ENCODE data around the gene PLCB2.

The PLCB2 gene

DNA sequence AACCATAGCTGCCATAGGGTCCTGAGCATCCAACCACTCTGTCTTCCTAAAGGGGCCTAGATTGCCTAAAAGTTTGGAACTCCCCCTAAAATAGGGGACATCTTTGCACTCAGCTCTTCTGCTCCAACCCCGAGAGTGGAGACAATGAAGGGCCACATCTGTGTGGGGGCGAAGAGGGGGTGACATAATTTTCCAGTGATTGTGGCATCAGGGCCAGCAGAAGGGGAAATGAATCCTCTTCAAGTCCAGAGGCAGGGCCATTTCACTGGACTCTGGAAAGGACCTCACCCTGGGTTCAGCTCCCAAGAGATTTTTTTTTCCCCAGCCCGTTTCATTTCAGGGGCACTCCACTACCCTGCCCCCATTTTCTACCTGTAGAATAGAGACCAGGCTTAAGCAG, 20.2 kb downstream of the PLCB2 start:
- Histone ChIP-seq H3K9me3 (ENCODE audit: insufficient read depth, low read length) (no peaks in the 10 kb centered on the region), H3K9ac (ENCODE audit: insufficient read length, low read depth) (no peak overlapping the region), H3K36me3 (ENCODE audit: insufficient read depth, insufficient read length, low read length) (peaks cover 5% of the 10 kb centered on the region), H3K27me3 (ENCODE audit: insufficient read depth, insufficient read length) (peaks cover 31% of the 10 kb centered on the region), H3K4me1 (ENCODE audit: insufficient read depth, insufficient read length) (peaks cover 19% of the 10 kb centered on the region), H3K4me3 (ENCODE audit: insufficient read length, low read depth) (no peak overlapping the region)
- TF ChIP-seq ZNF274 (IDR thresholded peaks at IDR 0.05; ENCODE audit: low read depth, low read length) (no peak), SUZ12 (IDR thresholded peaks at IDR 0.05; ENCODE audit: extremely low read depth, insufficient read depth, insufficient read length) (no peak), YY1 (IDR thresholded peaks at IDR 0.05; ENCODE audit: insufficient read depth, insufficient read length) (no peak)
- no peak for DNase-seq (ENCODE audit: low read depth, low spot score)

- Histone ChIP-seq H3K4me1 (ENCODE audit: insufficient read depth, insufficient read length) (peaks cover 17% of the 10 kb centered on the region), H3K9ac (ENCODE audit: insufficient read length, low read depth) (no peak overlapping the region), H3K9me3 (ENCODE audit: insufficient read depth, low read length) (no peaks in the 10 kb centered on the region), H3K4me3 (ENCODE audit: insufficient read length, low read depth) (no peak overlapping the region), H3K36me3 (ENCODE audit: insufficient read depth, insufficient read length, low read length) (peaks cover 5% of the 10 kb centered on the region), H3K27me3 (ENCODE audit: insufficient read depth, insufficient read length) (peaks cover 29% of the 10 kb centered on the region)
- no peak for TF ChIP-seq YY1 (IDR thresholded peaks at IDR 0.05; ENCODE audit: insufficient read depth, insufficient read length)
- TF ChIP-seq ZNF274 (IDR thresholded peaks at IDR 0.05; ENCODE audit: low read depth, low read length) = no peak
- TF ChIP-seq SUZ12 (IDR thresholded peaks at IDR 0.05; ENCODE audit: extremely low read depth, insufficient read depth, insufficient read length) = no peak
- DNase-seq (ENCODE audit: low read depth, low spot score) = no peak
Measured at GRCh38 chr15:40286794-40287193, 20.9 kb downstream of the PLCB2 start.

- Histone ChIP-seq H3K9me3 (ENCODE audit: insufficient read depth, low read length) (no peaks in the 10 kb centered on the region), H3K36me3 (ENCODE audit: insufficient read depth, insufficient read length, low read length) (peaks cover 5% of the 10 kb centered on the region), H3K27me3 (ENCODE audit: insufficient read depth, insufficient read length) (peaks cover 31% of the 10 kb centered on the region), H3K9ac (ENCODE audit: insufficient read length, low read depth) (peak overlapping the region; percentile 33), H3K4me3 (ENCODE audit: insufficient read length, low read depth) (no peak overlapping the region), H3K4me1 (ENCODE audit: insufficient read depth, insufficient read length) (peaks cover 17% of the 10 kb centered on the region)
- TF ChIP-seq SUZ12 (IDR thresholded peaks at IDR 0.05; ENCODE audit: extremely low read depth, insufficient read depth, insufficient read length) = no peak
- DNase-seq (ENCODE audit: low read depth, low spot score) = no peak
Measured at GRCh38 chr15:40286061-40286532, 21.6 kb downstream of the PLCB2 start.

DNA sequence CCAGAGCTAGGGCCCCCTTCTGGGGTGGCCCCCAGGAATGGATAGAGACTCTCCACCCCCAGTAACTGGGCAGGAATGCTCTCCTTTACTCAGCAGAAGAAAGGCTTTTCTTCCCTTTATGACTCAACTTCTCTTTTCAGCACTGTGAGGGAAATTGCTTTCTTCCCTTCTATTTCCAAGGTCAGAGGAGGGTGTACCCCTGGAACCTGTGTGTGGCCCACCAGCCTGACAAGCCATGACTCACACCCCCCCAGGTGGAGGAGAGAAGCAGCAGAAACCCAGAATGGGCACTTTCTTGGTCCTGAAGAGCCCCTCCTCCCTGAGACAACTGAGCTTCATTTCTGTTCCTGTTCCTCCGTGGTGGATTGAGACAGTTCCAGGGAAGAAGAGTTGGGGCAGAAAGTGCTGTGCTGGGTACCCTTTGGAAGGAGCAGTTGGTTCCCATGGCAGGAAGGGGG, 22.2 kb downstream of the PLCB2 start:
- Histone ChIP-seq H3K27me3 (ENCODE audit: insufficient read depth, insufficient read length) (peaks cover 36% of the 10 kb centered on the region), H3K36me3 (ENCODE audit: insufficient read depth, insufficient read length, low read length) (peaks cover 5% of the 10 kb centered on the region), H3K4me1 (ENCODE audit: insufficient read depth, insufficient read length) (peaks cover 17% of the 10 kb centered on the region), H3K9ac (ENCODE audit: insufficient read length, low read depth) (peak overlapping the region; percentile 33), H3K9me3 (ENCODE audit: insufficient read depth, low read length) (no peaks in the 10 kb centered on the region), H3K4me3 (ENCODE audit: insufficient read length, low read depth) (no peak overlapping the region)
- no peak for DNase-seq (ENCODE audit: low read depth, low spot score)
- TF ChIP-seq SUZ12 (IDR thresholded peaks at IDR 0.05; ENCODE audit: extremely low read depth, insufficient read depth, insufficient read length) = no peak
- TF ChIP-seq YY1 (IDR thresholded peaks at IDR 0.05; ENCODE audit: insufficient read depth, insufficient read length) = no peak
- no peak for TF ChIP-seq ZNF274 (IDR thresholded peaks at IDR 0.05; ENCODE audit: low read depth, low read length)

- Histone ChIP-seq H3K27me3 (ENCODE audit: insufficient read depth, insufficient read length) (peaks cover 37% of the 10 kb centered on the region), H3K36me3 (ENCODE audit: insufficient read depth, insufficient read length, low read length) (peaks cover 5% of the 10 kb centered on the region), H3K4me3 (ENCODE audit: insufficient read length, low read depth) (no peak overlapping the region), H3K4me1 (ENCODE audit: insufficient read depth, insufficient read length) (peaks cover 17% of the 10 kb centered on the region), H3K9me3 (ENCODE audit: insufficient read depth, low read length) (no peaks in the 10 kb centered on the region), H3K9ac (ENCODE audit: insufficient read length, low read depth) (no peak overlapping the region)
- DNase-seq (ENCODE audit: low read depth, low spot score) = no peak
- TF ChIP-seq YY1 (IDR thresholded peaks at IDR 0.05; ENCODE audit: insufficient read depth, insufficient read length) = no peak
- TF ChIP-seq SUZ12 (IDR thresholded peaks at IDR 0.05; ENCODE audit: extremely low read depth, insufficient read depth, insufficient read length) = no peak
- TF ChIP-seq ZNF274 (IDR thresholded peaks at IDR 0.05; ENCODE audit: low read depth, low read length) = no peak
Measured at GRCh38 chr15:40285151-40285550, 22.6 kb downstream of the PLCB2 start.

- Histone ChIP-seq H3K36me3 (ENCODE audit: insufficient read depth, insufficient read length, low read length) (peaks cover 5% of the 10 kb centered on the region), H3K4me3 (ENCODE audit: insufficient read length, low read depth) (peak overlapping the region; percentile 67), H3K4me1 (ENCODE audit: insufficient read depth, insufficient read length) (peaks cover 19% of the 10 kb centered on the region), H3K9ac (ENCODE audit: insufficient read length, low read depth) (peak overlapping the region; percentile 42), H3K9me3 (ENCODE audit: insufficient read depth, low read length) (no peaks in the 10 kb centered on the region), H3K27me3 (ENCODE audit: insufficient read depth, insufficient read length) (peaks cover 35% of the 10 kb centered on the region)
- no peak for DNase-seq (ENCODE audit: low read depth, low spot score)
- TF ChIP-seq YY1 (IDR thresholded peaks at IDR 0.05; ENCODE audit: insufficient read depth, insufficient read length) = no peak
- no peak for TF ChIP-seq SUZ12 (IDR thresholded peaks at IDR 0.05; ENCODE audit: extremely low read depth, insufficient read depth, insufficient read length)
- no peak for TF ChIP-seq ZNF274 (IDR thresholded peaks at IDR 0.05; ENCODE audit: low read depth, low read length)
Measured at GRCh38 chr15:40283615-40284300, 24.0 kb downstream of the PLCB2 start.

DNA sequence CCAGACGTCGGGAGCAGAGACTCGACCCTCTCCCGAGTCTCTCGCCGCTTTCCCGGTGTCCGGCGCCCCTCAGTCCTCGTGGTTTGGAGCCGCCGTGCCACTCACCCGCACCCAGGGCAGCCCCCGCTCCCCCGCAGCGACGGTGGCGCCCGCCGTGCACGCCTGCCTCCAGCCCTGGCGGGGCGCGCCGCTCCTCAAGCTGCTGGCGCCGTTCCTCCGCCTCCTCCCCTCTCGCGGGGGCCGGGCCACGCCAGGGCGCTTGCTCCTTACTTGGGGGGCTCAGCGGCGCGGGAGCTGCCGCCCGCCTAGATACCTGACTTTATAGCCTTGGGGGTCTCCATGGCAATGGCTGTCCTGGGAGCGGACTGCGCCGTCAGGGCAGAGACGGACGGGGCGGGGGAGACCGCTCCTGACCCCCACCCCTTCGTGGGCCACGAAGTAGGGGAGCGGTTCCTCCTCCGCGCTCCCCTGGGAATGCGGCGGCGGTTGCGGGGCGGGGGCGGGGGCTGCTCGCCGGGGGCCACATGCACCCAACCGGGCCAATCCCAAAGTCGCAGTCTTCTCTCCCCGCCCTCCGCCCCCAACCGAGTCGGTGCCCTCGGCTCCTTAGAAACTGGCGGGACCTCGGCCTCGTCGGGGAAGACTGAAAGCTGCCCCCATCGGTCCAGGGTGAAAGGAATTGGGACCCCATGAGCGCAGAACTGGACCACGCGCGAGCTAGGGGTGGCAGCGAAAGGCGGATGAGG, 24.7 kb downstream of the PLCB2 start, which contains the start of gene ANKRD63:
Gene ANKRD63, minus strand, starts transcription at position 196 of the 746 bp plus-strand sequence. CDS start 478 bp downstream, outside the sequence.
- Histone ChIP-seq H3K36me3 (ENCODE audit: insufficient read depth, insufficient read length, low read length) (peaks cover under 1% of the 10 kb centered on the region), H3K9ac (ENCODE audit: insufficient read length, low read depth) (peak within 1 kb of the TSS; percentile 83), H3K4me1 (ENCODE audit: insufficient read depth, insufficient read length) (peaks cover 19% of the 10 kb centered on the region), H3K27me3 (ENCODE audit: insufficient read depth, insufficient read length) (peaks cover 35% of the 10 kb centered on the region), H3K9me3 (ENCODE audit: insufficient read depth, low read length) (no peaks in the 10 kb centered on the region), H3K4me3 (ENCODE audit: insufficient read length, low read depth) (peak within 1 kb of the TSS; percentile 67)
- no peak for TF ChIP-seq ZNF274 (IDR thresholded peaks at IDR 0.05; ENCODE audit: low read depth, low read length)
- no peak for TF ChIP-seq SUZ12 (IDR thresholded peaks at IDR 0.05; ENCODE audit: extremely low read depth, insufficient read depth, insufficient read length)
- no peak for TF ChIP-seq YY1 (IDR thresholded peaks at IDR 0.05; ENCODE audit: insufficient read depth, insufficient read length)
- DNase-seq (ENCODE audit: low read depth, low spot score) = no peak
